ENCODE data around the gene LIME1.

The LIME1 gene

GRCh38 chr20:63739130-63740069 is 2.9 kb downstream of the LIME1 start, which contains the start of gene SLC2A4RG:
SLC2A4RG (plus strand) TSS chr20:63739776; CDS start chr20:63739913, 137 bp downstream.
- DNase-seq: peak; percentile 84

- DNase-seq: peak; percentile 70
Measured at GRCh38 chr20:63740070-63740626, 3.7 kb downstream of the LIME1 start.

- peak; percentile 96 for DNase-seq
Measured at GRCh38 chr20:63740627-63741353, 4.3 kb downstream of the LIME1 start.

GRCh38 chr20:63741354-63741675 is 4.9 kb downstream of the LIME1 start:
- DNase-seq: no peak

GRCh38 chr20:63741676-63742380 is 5.4 kb downstream of the LIME1 start:
- no peak for DNase-seq

- no peak for DNase-seq
Measured at GRCh38 chr20:63742381-63743024, 6.0 kb downstream of the LIME1 start.

GRCh38 chr20:63743210-63743970 is 6.9 kb downstream of the LIME1 start:
- DNase-seq: no peak

- DNase-seq: no peak
Measured at GRCh38 chr20:63744158-63744557, 7.7 kb downstream of the LIME1 start.

- DNase-seq: no peak
Measured at GRCh38 chr20:63744574-63745423, 8.3 kb downstream of the LIME1 start.

- DNase-seq: no peak
Measured at GRCh38 chr20:63745424-63745805, 9.0 kb downstream of the LIME1 start.

- no peak for DNase-seq
Measured at GRCh38 chr20:63745961-63746731, 9.7 kb downstream of the LIME1 start.

GRCh38 chr20:63746751-63747315 is 10.4 kb downstream of the LIME1 start:
- no peak for DNase-seq

GRCh38 chr20:63747622-63748069 is 11.2 kb downstream of the LIME1 start:
- no peak for DNase-seq

- DNase-seq: no peak
Measured at GRCh38 chr20:63748070-63748933, 11.8 kb downstream of the LIME1 start.

GRCh38 chr20:63748934-63749270 is 12.4 kb downstream of the LIME1 start:
- DNase-seq: no peak

GRCh38 chr20:63749597-63750508 is 13.4 kb downstream of the LIME1 start:
- DNase-seq: peak; percentile 41

- no peak for DNase-seq
Measured at GRCh38 chr20:63750807-63751470, 14.5 kb downstream of the LIME1 start.
